COR-L47 (cell line): ENCODE data around the gene ZNRF2.
"Not testable (repeated sequence)": the region's sequence is repeated elsewhere in the genome, so short reads cannot be mapped to it uniquely, and the experiment has no call there.

Experiments
- DNase-seq: peaks from one replicate; lab custom pipeline; 2025; lab: John Stamatoyannopoulos, UW

Gene ZNRF2

GRCh38 chr7:30263090-30263710 is 21.2 kb upstream of the ZNRF2 start:
- DNase-seq: no peak

GRCh38 chr7:30264052-30264451 is 20.3 kb upstream of the ZNRF2 start:
- DNase-seq: no peak

- not testable (repeated sequence) for DNase-seq
Measured at GRCh38 chr7:30265189-30265588, 19.2 kb upstream of the ZNRF2 start.

GRCh38 chr7:30266686-30267085 is 17.7 kb upstream of the ZNRF2 start:
- no peak for DNase-seq

- no peak for DNase-seq
Measured at GRCh38 chr7:30268586-30268985, 15.8 kb upstream of the ZNRF2 start.

- no peak for DNase-seq
Measured at GRCh38 chr7:30269490-30269889, 14.9 kb upstream of the ZNRF2 start.

- no peak for DNase-seq
Measured at GRCh38 chr7:30270921-30271320, 13.5 kb upstream of the ZNRF2 start.

- DNase-seq: no peak
Measured at GRCh38 chr7:30272126-30272525, 12.3 kb upstream of the ZNRF2 start.

- no peak for DNase-seq
Measured at GRCh38 chr7:30273552-30273951, 10.8 kb upstream of the ZNRF2 start.

- DNase-seq: no peak
Measured at GRCh38 chr7:30274641-30275040, 9.8 kb upstream of the ZNRF2 start.

- peak; percentile 69 for DNase-seq
Measured at GRCh38 chr7:30276203-30276900, 8.0 kb upstream of the ZNRF2 start.

GRCh38 chr7:30278376-30278775 is 6.0 kb upstream of the ZNRF2 start:
- DNase-seq: peak; percentile 21

GRCh38 chr7:30278849-30279652 is 5.3 kb upstream of the ZNRF2 start:
- no peak for DNase-seq

- DNase-seq: no peak
Measured at GRCh38 chr7:30279653-30279904, 4.8 kb upstream of the ZNRF2 start.

GRCh38 chr7:30280631-30281030 is 3.8 kb upstream of the ZNRF2 start:
- no peak for DNase-seq

- no peak for DNase-seq
Measured at GRCh38 chr7:30281263-30281662, 3.1 kb upstream of the ZNRF2 start.

- DNase-seq: no peak
Measured at GRCh38 chr7:30281791-30282190, 2.6 kb upstream of the ZNRF2 start.

GRCh38 chr7:30282735-30283134 is 1.7 kb upstream of the ZNRF2 start:
- DNase-seq: no peak

- DNase-seq: peak; percentile 46
Measured at GRCh38 chr7:30285067-30285535, 704 bp downstream of the ZNRF2 start.

GRCh38 chr7:30285536-30286284 is 1.3 kb downstream of the ZNRF2 start:
- no peak for DNase-seq

GRCh38 chr7:30286749-30287148 is 2.4 kb downstream of the ZNRF2 start:
- DNase-seq: no peak

- DNase-seq: not testable (repeated sequence)
Measured at GRCh38 chr7:30287625-30288024, 3.2 kb downstream of the ZNRF2 start.
